ENCODE measurements around the gene AP3B2.

The AP3B2 gene

GRCh38 chr15:82611348-82611747, 98.3 kb downstream of the AP3B2 start:
- no peak for DNase-seq (ENCODE audit: extremely low read depth in 1 of 2, low read depth in 1 of 2)

Measured in stimulated activated CD8-positive, alpha-beta memory T cell treated with anti-CD3 and anti-CD28 coated beads, Interleukin-7, amount 100 ng/mL, for 48 hours (primary cell).